A673 (cell line): Measurements from ENCODE around the gene NAT9. TPM values are rescaled to one million over a fixed set of nuclear protein-coding genes. Genes with fewer than 3 reads are reported as not detected.

Experiments
- Bru-seq: library from RNA; stranded (reverse); fragments of 400-500 nt; gene quantifications from one replicate; lab custom pipeline; 2021; lab: Mats Ljungman, UMichigan
- BruChase-seq, 2 experiments: library from RNA; stranded (reverse); fragments of 400-500 nt; gene quantifications; one replicate each; lab custom pipeline; 2021; lab: Mats Ljungman, UMichigan
- BruUV-seq: library from RNA; stranded (reverse); fragments of 400-500 nt; replicated peaks from 2 replicates; lab custom pipeline; 2021; lab: Mats Ljungman, UMichigan
- CTCF ChIA-PET: fragments of 300-600 bp; sonication (Branson Sonifier 250); formaldehyde crosslinking; loops from one replicate; lab custom pipeline; 2022; ENCODE audit warnings: antibody characterized with exemption; lab: Charles Lee
- POLR2A ChIA-PET: fragments of 300-600 bp; sonication (Branson Sonifier 250); formaldehyde crosslinking; loops from one replicate; lab custom pipeline; 2022; ENCODE audit warnings: antibody characterized with exemption; ENCODE audit not compliant: low non-redundant PET; lab: Charles Lee
- DNase-seq: peaks from one replicate; pipeline ENCODE4 v3.0.0-alpha.2; 2015; ENCODE audit warnings: low spot score
- H3K27ac ChIP-seq: fragments of 200-600 bp; sonication (generic); 2 replicates; pipeline ENCODE4 v1.5.1; 2016; ENCODE audit warnings: mixed run types, low read depth, mild to moderate bottlenecking, mixed read lengths, antibody characterized with exemption, low read length; ENCODE audit not compliant: poor library complexity, severe bottlenecking
- H3K27me3 ChIP-seq: fragments of 200-600 bp; sonication (generic); replicated peaks from 2 replicates; pipeline ENCODE4 v1.6.1; 2017; ENCODE audit warnings: mixed run types, low read depth, mild to moderate bottlenecking, mixed read lengths, antibody characterized with exemption, low read length; ENCODE audit not compliant: insufficient read depth, poor library complexity
- H3K36me3 ChIP-seq: fragments of 200-600 bp; sonication (generic); 2 replicates; pipeline ENCODE4 v1.6.1; 2016; ENCODE audit warnings: mixed run types, mild to moderate bottlenecking, mixed read lengths, antibody characterized with exemption, low read length; ENCODE audit not compliant: insufficient read depth, poor library complexity, severe bottlenecking
- H3K4me1 ChIP-seq: fragments of 200-600 bp; sonication (generic); 2 replicates; pipeline ENCODE4 v1.6.1; 2017; ENCODE audit warnings: mixed run types, mild to moderate bottlenecking, mixed read lengths, antibody characterized with exemption, low read length; ENCODE audit not compliant: insufficient read depth, poor library complexity, severe bottlenecking
- H3K4me3 ChIP-seq: fragments of 200-600 bp; sonication (generic); 2 replicates; pipeline ENCODE4 v1.5.1; 2016; ENCODE audit warnings: low read depth, mixed run types, mild to moderate bottlenecking, mixed read lengths, low read length; ENCODE audit not compliant: poor library complexity, severe bottlenecking
- H3K9me3 ChIP-seq: fragments of 200-600 bp; sonication (generic); 2 replicates; pipeline ENCODE4 v1.6.1; 2016; ENCODE audit warnings: mixed run types, low read depth, mild to moderate bottlenecking, mixed read lengths, antibody characterized with exemption, low read length; ENCODE audit not compliant: poor library complexity, severe bottlenecking
- CTCF ChIP-seq: fragments of 300-800, 200-600 bp; sonication (generic); conservative IDR thresholded peaks from 2 replicates; pipeline ENCODE4 v1.5.1; 2017; ENCODE audit warnings: low read depth, mild to moderate bottlenecking, antibody characterized with exemption, low read length, moderate library complexity, mixed read lengths
- EZH2 ChIP-seq: fragments of 200-600 bp; sonication (generic); IDR thresholded peaks from 2 replicates; pipeline ENCODE4 v1.6.1; 2017; ENCODE audit warnings: borderline replicate concordance, low read depth, mild to moderate bottlenecking, mixed read lengths, antibody characterized with exemption, low read length; ENCODE audit not compliant: poor library complexity, severe bottlenecking
- intact Hi-C: fragments of 100-400 bp; cut with micrococcal nuclease; formaldehyde crosslinking; loops from one replicate; pipeline ENCODE4 v1.10.0; 2022; ENCODE audit not compliant: unreplicated experiment
- long read RNA-seq: library from polyadenylated mRNA; stranded (forward); transcript quantifications from one replicate; pipeline ENCODE4 v2.0.0, GENCODE V29; 2022
- total RNA-seq: library from RNA; stranded (reverse); gene quantifications from 2 replicates; pipeline ENCODE4 v1.2.3, GENCODE V29; 2021

The NAT9 gene
- total RNA-seq (55.6 and 60.6 TPM in 2 replicates), Bru-seq, nascent RNA (percentile 74 among the genes with signal in this experiment), BruChase-seq, experiment 1, labeled RNA remaining after a 2-hour chase (percentile 76 among the genes with signal in this experiment), BruChase-seq, experiment 2, labeled RNA remaining after a 6-hour chase (percentile 77 among the genes with signal in this experiment)
- long read RNA-seq, transcript NAT9-201 (7 exons, 1,875 nt): minor isoform, 12 of 124 reads
- long read RNA-seq, transcript NAT9-210 (7 exons, 1,860 nt): major isoform, 24 of 124 reads
- long read RNA-seq, partial matches to known transcripts: 9 of 124 reads
- long read RNA-seq, other reads (novel, unspliced or antisense): 69 of 124 reads

GRCh38 chr17:74776044-74776962, at the start of gene NAT9:
Gene NAT9, minus strand, starts transcription at chr17:74776345. Its CDS starts 647 bp downstream, at chr17:74775698.
- Histone ChIP-seq H3K36me3 (peaks cover 21% of the 10 kb centered on the region), H3K27me3 (no peaks in the 10 kb centered on the region), H3K9me3 (no peaks in the 10 kb centered on the region), H3K27ac (peak within 1 kb of the TSS; percentile 90), H3K4me1 (no peaks in the 10 kb centered on the region), H3K4me3 (peak within 1 kb of the TSS; percentile 92)
- ChIA-PET POLR2A (interaction anchor here (0.6 kb wide), 1 partner anchor 994 kb away, joined by 3 read pairs; no protein-coding TSS in a partner anchor), CTCF (interaction anchor here (0.6 to 1.5 kb wide), 8 partner anchors 16 to 86 kb away, joined by 3 to 10 read pairs (median 4); partner anchors contain the start of gene GRIN2C)
- intact Hi-C loops: loop anchor here (5.0 kb wide), 1 partner anchor 34 kb away; no protein-coding TSS in a partner anchor
- peak; percentile 98 for DNase-seq
- TF ChIP-seq EZH2 (no peak), CTCF (no peak)
- BruUV-seq: no TSS peak

DNA sequence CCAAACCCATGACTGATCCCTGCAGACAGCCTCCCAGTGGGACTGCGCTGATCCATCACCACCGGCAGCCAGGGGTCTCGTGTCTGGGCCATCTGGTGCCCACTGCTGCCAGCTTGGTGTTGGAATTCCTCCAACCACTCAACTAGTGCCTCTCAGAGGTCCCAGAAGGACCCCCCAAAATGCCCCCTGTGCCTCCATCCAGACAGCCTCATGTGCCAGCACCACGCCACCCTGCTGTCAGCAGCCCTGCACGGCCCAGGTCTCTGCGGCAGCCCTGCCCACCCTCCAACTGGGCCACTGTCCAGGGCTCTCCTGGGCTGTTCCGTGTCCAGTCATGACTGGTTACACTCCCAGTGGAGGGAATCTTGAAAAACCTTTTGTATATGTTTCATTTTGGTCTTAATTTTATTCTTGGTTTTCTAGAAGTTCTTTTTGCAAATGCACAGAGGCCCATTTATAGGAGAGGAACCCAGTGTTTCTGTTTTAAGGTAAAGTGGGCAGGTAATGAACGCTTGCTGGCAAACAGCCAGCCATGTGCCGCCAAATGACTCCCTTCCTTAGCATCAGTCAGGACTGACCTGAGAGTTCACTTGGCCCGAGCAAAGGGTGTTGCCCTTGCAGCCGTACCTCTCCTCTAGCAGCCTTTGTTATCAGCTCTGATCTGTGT, 48.9 kb upstream of the NAT9 start:
- POLR2A ChIA-PET: no interaction called here
- no peaks in the 10 kb centered on the region for H3K27me3 ChIP-seq
- H3K4me1 ChIP-seq: peaks cover 65% of the 10 kb centered on the region
- TF ChIP-seq EZH2: no peak
- no peak for TF ChIP-seq CTCF
- CTCF ChIA-PET: no interaction called here
- H3K9me3 ChIP-seq: no peaks in the 10 kb centered on the region
- no TSS peak for BruUV-seq
- no peak for DNase-seq
- peaks cover 3% of the 10 kb centered on the region for H3K36me3 ChIP-seq
- H3K27ac ChIP-seq: peak overlapping the region; percentile 94
- intact Hi-C loops: loop anchor here (5.0 kb wide), 1 partner anchor 37 kb away; no protein-coding TSS in a partner anchor
- H3K4me3 ChIP-seq: no peak overlapping the region
